MG63 (cell line): ENCODE results near the gene NEXMIF. TPM values are rescaled to one million over a fixed set of nuclear protein-coding genes. Genes with fewer than 3 reads are reported as not detected.

Experiments
- total RNA-seq: library from RNA; depleted of rRNA; stranded (reverse); fragments of >200 nt; shearing (Covaris generic); gene quantifications from 2 replicates; pipeline ENCODE4 v1.2.3, GENCODE V29; 2014; ENCODE audit warnings: low replicate concordance; rRNA removed

NEXMIF gene
- total RNA-seq, 1 experiment from 2014 or later: not detected

Other genes starting within 250 kb of the NEXMIF start
- gene ABCB7, start 230.8 kb upstream of the NEXMIF start, total RNA-seq: 5.6 and 9.5 TPM in 2 replicates